Measurements from ENCODE around the gene BCAS3. TPM values are rescaled to one million over a fixed set of nuclear protein-coding genes. Genes with fewer than 3 reads are reported as not detected.

The BCAS3 gene
- total and polyA plus RNA-seq, 4 donors, result 11.6 to 47.6 (median 27.4) TPM

- no peak overlapping the region for H3K27ac ChIP-seq (ENCODE audit: low read depth in 1 of 2, low read length in 2 of 2)
- H3K36me3 ChIP-seq (ENCODE audit: control insufficient read depth in 1 of 2, insufficient read depth in 2 of 2, low read length in 1 of 2), result no peaks in the 10 kb centered on the region
- H3K4me3 ChIP-seq (ENCODE audit: low read length in 2 of 2), result no peak overlapping the region
- intact Hi-C loops (cut with DNase I), result no loop called here
- no peaks in the 10 kb centered on the region for H3K4me1 ChIP-seq (ENCODE audit: control insufficient read depth in 1 of 2, insufficient read depth in 2 of 2, low read length in 2 of 2)
- no peaks in the 10 kb centered on the region for H3K27me3 ChIP-seq (ENCODE audit: control insufficient read depth in 1 of 2, insufficient read depth in 2 of 2, low read length in 1 of 2)
- no peak for DNase-seq
- no peak for ATAC-seq (ENCODE audit: low FRiP score)
- no peaks in the 10 kb centered on the region for H3K9me3 ChIP-seq (ENCODE audit: control insufficient read depth, low read length)
These were observed 150.3 kb downstream of the BCAS3 start for GRCh38 chr17:60827943-60828342.

GRCh38 chr17:60832151-60832585, 154.5 kb downstream of the BCAS3 start:
- intact Hi-C loops (cut with DNase I), result no loop called here
- ATAC-seq (ENCODE audit: low FRiP score) (no peak), DNase-seq (no peak)
- Histone ChIP-seq H3K9me3 (ENCODE audit: control insufficient read depth, low read length) (no peaks in the 10 kb centered on the region), H3K4me1 (ENCODE audit: control insufficient read depth in 1 of 2, insufficient read depth in 2 of 2, low read length in 2 of 2) (no peaks in the 10 kb centered on the region), H3K4me3 (ENCODE audit: low read length in 2 of 2) (no peak overlapping the region), H3K27ac (ENCODE audit: low read depth in 1 of 2, low read length in 2 of 2) (no peak overlapping the region), H3K36me3 (ENCODE audit: control insufficient read depth in 1 of 2, insufficient read depth in 2 of 2, low read length in 1 of 2) (no peaks in the 10 kb centered on the region), H3K27me3 (ENCODE audit: control insufficient read depth in 1 of 2, insufficient read depth in 2 of 2, low read length in 1 of 2) (no peaks in the 10 kb centered on the region)
- WGBS, 2 donors, result 34 to 44% methylated on average over 2 of the region's 2 CpGs

- no peak for DNase-seq
- H3K27me3 ChIP-seq (ENCODE audit: control insufficient read depth in 1 of 2, insufficient read depth in 2 of 2, low read length in 1 of 2), result no peaks in the 10 kb centered on the region
These were observed 155.0 kb downstream of the BCAS3 start for GRCh38 chr17:60832631-60833030.

GRCh38 chr17:60840456-60840855, 162.8 kb downstream of the BCAS3 start:
- H3K4me1 ChIP-seq (ENCODE audit: control insufficient read depth in 1 of 2, insufficient read depth in 2 of 2, low read length in 2 of 2), result no peaks in the 10 kb centered on the region
- no peaks in the 10 kb centered on the region for H3K27me3 ChIP-seq (ENCODE audit: control insufficient read depth in 1 of 2, insufficient read depth in 2 of 2, low read length in 1 of 2)
- no peak for DNase-seq
- H3K27ac ChIP-seq (ENCODE audit: low read depth in 1 of 2, low read length in 2 of 2), result no peak overlapping the region
- H3K4me3 ChIP-seq (ENCODE audit: low read length in 2 of 2), result no peak overlapping the region
- ATAC-seq (ENCODE audit: low FRiP score), result no peak
- no peaks in the 10 kb centered on the region for H3K36me3 ChIP-seq (ENCODE audit: control insufficient read depth in 1 of 2, insufficient read depth in 2 of 2, low read length in 1 of 2)
- no peaks in the 10 kb centered on the region for H3K9me3 ChIP-seq (ENCODE audit: control insufficient read depth, low read length)
- intact Hi-C loops (cut with DNase I), result no loop called here
- WGBS, 2 donors, result 92 to 97% methylated on average over 3 of the region's 3 CpGs

More at GRCh38 chr17:60832631-60833030, 155.0 kb downstream of the BCAS3 start:
- no peaks in the 10 kb centered on the region for H3K4me1 ChIP-seq (ENCODE audit: control insufficient read depth in 1 of 2, insufficient read depth in 2 of 2, low read length in 2 of 2)
- H3K9me3 ChIP-seq (ENCODE audit: control insufficient read depth, low read length), result no peaks in the 10 kb centered on the region
- H3K4me3 ChIP-seq (ENCODE audit: low read length in 2 of 2), result no peak overlapping the region
- H3K36me3 ChIP-seq (ENCODE audit: control insufficient read depth in 1 of 2, insufficient read depth in 2 of 2, low read length in 1 of 2), result no peaks in the 10 kb centered on the region
- no peak overlapping the region for H3K27ac ChIP-seq (ENCODE audit: low read depth in 1 of 2, low read length in 2 of 2)
- intact Hi-C loops (cut with DNase I), result no loop called here
- no peak for ATAC-seq (ENCODE audit: low FRiP score)

GRCh38 chr17:60845012-60845411, 167.4 kb downstream of the BCAS3 start:
- WGBS, 2 donors, result 91 to 95% methylated on average over 6 of the region's 6 CpGs

GRCh38 chr17:60846175-60846574, 168.5 kb downstream of the BCAS3 start:
- no peak overlapping the region for H3K4me3 ChIP-seq (ENCODE audit: low read length in 2 of 2)
- intact Hi-C loops (cut with DNase I), result no loop called here
- H3K27me3 ChIP-seq (ENCODE audit: control insufficient read depth in 1 of 2, insufficient read depth in 2 of 2, low read length in 1 of 2), result no peaks in the 10 kb centered on the region
- ATAC-seq (ENCODE audit: low FRiP score), result no peak
- H3K9me3 ChIP-seq (ENCODE audit: control insufficient read depth, low read length), result no peaks in the 10 kb centered on the region
- no peak overlapping the region for H3K27ac ChIP-seq (ENCODE audit: low read depth in 1 of 2, low read length in 2 of 2)
- 69 to 83% methylated on average over 1 of the region's 1 CpG for WGBS, 2 donors
- H3K36me3 ChIP-seq (ENCODE audit: control insufficient read depth in 1 of 2, insufficient read depth in 2 of 2, low read length in 1 of 2), result no peaks in the 10 kb centered on the region
- H3K4me1 ChIP-seq (ENCODE audit: control insufficient read depth in 1 of 2, insufficient read depth in 2 of 2, low read length in 2 of 2), result no peaks in the 10 kb centered on the region
- DNase-seq, result no peak

More at GRCh38 chr17:60845012-60845411, 167.4 kb downstream of the BCAS3 start:
- intact Hi-C loops (cut with DNase I), result no loop called here
- no peak for ATAC-seq (ENCODE audit: low FRiP score)
- Histone ChIP-seq H3K4me1 (ENCODE audit: control insufficient read depth in 1 of 2, insufficient read depth in 2 of 2, low read length in 2 of 2) (no peaks in the 10 kb centered on the region), H3K36me3 (ENCODE audit: control insufficient read depth in 1 of 2, insufficient read depth in 2 of 2, low read length in 1 of 2) (no peaks in the 10 kb centered on the region), H3K4me3 (ENCODE audit: low read length in 2 of 2) (no peak overlapping the region), H3K9me3 (ENCODE audit: control insufficient read depth, low read length) (no peaks in the 10 kb centered on the region), H3K27me3 (ENCODE audit: control insufficient read depth in 1 of 2, insufficient read depth in 2 of 2, low read length in 1 of 2) (no peaks in the 10 kb centered on the region), H3K27ac (ENCODE audit: low read depth in 1 of 2, low read length in 2 of 2) (no peak overlapping the region)
- DNase-seq, result no peak

- Histone ChIP-seq H3K27ac (ENCODE audit: low read depth in 1 of 2, low read length in 2 of 2) (no peak overlapping the region), H3K36me3 (ENCODE audit: control insufficient read depth in 1 of 2, insufficient read depth in 2 of 2, low read length in 1 of 2) (no peaks in the 10 kb centered on the region), H3K4me3 (ENCODE audit: low read length in 2 of 2) (no peak overlapping the region), H3K27me3 (ENCODE audit: control insufficient read depth in 1 of 2, insufficient read depth in 2 of 2, low read length in 1 of 2) (no peaks in the 10 kb centered on the region), H3K9me3 (ENCODE audit: control insufficient read depth, low read length) (no peaks in the 10 kb centered on the region), H3K4me1 (ENCODE audit: control insufficient read depth in 1 of 2, insufficient read depth in 2 of 2, low read length in 2 of 2) (no peaks in the 10 kb centered on the region)
- ATAC-seq (ENCODE audit: low FRiP score) (no peak), DNase-seq (no peak)
- intact Hi-C loops (cut with DNase I), result no loop called here
- 72 to 78% methylated on average over 17 of the region's 17 CpGs for WGBS, 2 donors
These were observed 173.5 kb downstream of the BCAS3 start for GRCh38 chr17:60851181-60851580.

- intact Hi-C loops (cut with DNase I), result no loop called here
- no peak for DNase-seq
- no peak overlapping the region for H3K4me3 ChIP-seq (ENCODE audit: low read length in 2 of 2)
- no peaks in the 10 kb centered on the region for H3K9me3 ChIP-seq (ENCODE audit: control insufficient read depth, low read length)
- ATAC-seq (ENCODE audit: low FRiP score), result no peak
- 90 to 91% methylated on average over 6 of the region's 6 CpGs for WGBS, 2 donors
- no peaks in the 10 kb centered on the region for H3K4me1 ChIP-seq (ENCODE audit: control insufficient read depth in 1 of 2, insufficient read depth in 2 of 2, low read length in 2 of 2)
- H3K27ac ChIP-seq (ENCODE audit: low read depth in 1 of 2, low read length in 2 of 2), result no peak overlapping the region
- no peaks in the 10 kb centered on the region for H3K36me3 ChIP-seq (ENCODE audit: control insufficient read depth in 1 of 2, insufficient read depth in 2 of 2, low read length in 1 of 2)
- H3K27me3 ChIP-seq (ENCODE audit: control insufficient read depth in 1 of 2, insufficient read depth in 2 of 2, low read length in 1 of 2), result no peaks in the 10 kb centered on the region
These were observed 180.0 kb downstream of the BCAS3 start for GRCh38 chr17:60857556-60858080.

- no peak overlapping the region for H3K4me3 ChIP-seq (ENCODE audit: low read length in 2 of 2)
- DNase-seq (no peak), ATAC-seq (ENCODE audit: low FRiP score) (no peak)
- no peaks in the 10 kb centered on the region for H3K27me3 ChIP-seq (ENCODE audit: control insufficient read depth in 1 of 2, insufficient read depth in 2 of 2, low read length in 1 of 2)
- no peaks in the 10 kb centered on the region for H3K36me3 ChIP-seq (ENCODE audit: control insufficient read depth in 1 of 2, insufficient read depth in 2 of 2, low read length in 1 of 2)
- peaks cover 0 to 3% of the 10 kb centered on the region in 2 donors for H3K4me1 ChIP-seq (ENCODE audit: control insufficient read depth in 1 of 2, insufficient read depth in 2 of 2, low read length in 2 of 2)
- intact Hi-C loops (cut with DNase I), result no loop called here
- no peaks in the 10 kb centered on the region for H3K9me3 ChIP-seq (ENCODE audit: control insufficient read depth, low read length)
- H3K27ac ChIP-seq (ENCODE audit: low read depth in 1 of 2, low read length in 2 of 2), result no peak overlapping the region
These were observed 184.8 kb downstream of the BCAS3 start for GRCh38 chr17:60862482-60862881.
